ENCODE results near the gene MAP3K6.
"Not testable (repeated sequence)": the region's sequence is repeated elsewhere in the genome, so short reads cannot be mapped to it uniquely, and the experiment has no call there.

The MAP3K6 gene

GRCh38 chr1:27366411-27367159, at the start of gene MAP3K6:
Gene MAP3K6 (minus strand): TSS chr1:27366961. CDS start chr1:27366597, 364 bp downstream.
- DNase-seq: peak; percentile 36 to 37

GRCh38 chr1:27414091-27414490, 47.3 kb upstream of the MAP3K6 start:
- DNase-seq: no peak

- DNase-seq: no peak
Observed at GRCh38 chr1:27413004-27413403, 46.2 kb upstream of the MAP3K6 start.

GRCh38 chr1:27412502-27412901, 45.7 kb upstream of the MAP3K6 start:
- no peak for DNase-seq

- DNase-seq: no peak
Observed at GRCh38 chr1:27410709-27411108, 43.9 kb upstream of the MAP3K6 start.

GRCh38 chr1:27409669-27410068, 42.9 kb upstream of the MAP3K6 start:
- DNase-seq: no peak

GRCh38 chr1:27408151-27408550, 41.4 kb upstream of the MAP3K6 start:
- DNase-seq: no peak

GRCh38 chr1:27406791-27407190, 40.0 kb upstream of the MAP3K6 start:
- DNase-seq: not testable (repeated sequence)

- no peak for DNase-seq
Observed at GRCh38 chr1:27406362-27406680, 39.6 kb upstream of the MAP3K6 start.

- DNase-seq: not testable (repeated sequence)
Observed at GRCh38 chr1:27405598-27406361, 39.0 kb upstream of the MAP3K6 start.

GRCh38 chr1:27405074-27405473, 38.3 kb upstream of the MAP3K6 start:
- no peak for DNase-seq

- no peak for DNase-seq
Observed at GRCh38 chr1:27403931-27404330, 37.2 kb upstream of the MAP3K6 start.

- DNase-seq: peak; percentile 32 to 52
Observed at GRCh38 chr1:27403065-27403726, 36.4 kb upstream of the MAP3K6 start.

GRCh38 chr1:27402349-27402754, 35.6 kb upstream of the MAP3K6 start:
- peak; percentile 14 to 43 for DNase-seq

GRCh38 chr1:27400963-27401341, 34.2 kb upstream of the MAP3K6 start:
- no peak for DNase-seq

- DNase-seq: no peak
Observed at GRCh38 chr1:27400082-27400962, 33.6 kb upstream of the MAP3K6 start.

GRCh38 chr1:27399251-27400025, 32.7 kb upstream of the MAP3K6 start:
- DNase-seq: no peak

- no peak for DNase-seq
Observed at GRCh38 chr1:27398405-27399149, 31.8 kb upstream of the MAP3K6 start.

GRCh38 chr1:27397749-27398148, 31.0 kb upstream of the MAP3K6 start:
- no peak for DNase-seq

- DNase-seq: no peak
Observed at GRCh38 chr1:27397110-27397509, 30.3 kb upstream of the MAP3K6 start.
